CD1c-positive myeloid dendritic cell (primary cell): ENCODE results near the gene CDH24.

ENCODE experiments used
- DNase-seq: peaks from one replicate; pipeline ENCODE4 v3.0.0-alpha.2; 2016; ENCODE audit errors: extremely low spot score

CDH24 gene

GRCh38 chr14:23043754-23044153 is 13.6 kb downstream of the CDH24 start:
- no peak for DNase-seq

GRCh38 chr14:23043145-23043544 is 14.2 kb downstream of the CDH24 start:
- DNase-seq, result no peak

GRCh38 chr14:23042162-23042965 is 15.0 kb downstream of the CDH24 start, which contains the start of gene PSMB11:
Gene PSMB11, plus strand, starts transcription at chr14:23042212. Its CDS starts 14 bp downstream, at chr14:23042226.
- DNase-seq, result no peak

DNA sequence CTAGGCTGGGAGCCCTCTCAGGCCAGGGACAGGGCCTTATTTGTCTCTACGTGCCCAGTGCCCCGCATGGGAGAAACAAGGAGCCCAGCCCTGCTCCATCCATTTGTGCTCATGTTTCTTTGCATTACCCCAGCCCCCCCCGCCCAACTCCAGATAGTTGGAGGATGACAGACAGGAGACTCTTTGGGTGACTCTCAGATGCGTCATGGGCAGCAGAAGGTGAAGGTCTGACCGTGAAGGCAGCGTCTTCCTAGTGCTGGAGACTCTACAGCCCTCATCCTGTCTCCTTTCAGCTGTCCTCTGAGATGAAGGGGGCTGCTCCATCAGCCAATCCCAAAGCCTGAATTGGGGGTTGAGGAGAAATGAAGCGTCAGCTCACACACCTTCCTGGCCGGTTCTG is 15.6 kb downstream of the CDH24 start:
- no peak for DNase-seq

DNA sequence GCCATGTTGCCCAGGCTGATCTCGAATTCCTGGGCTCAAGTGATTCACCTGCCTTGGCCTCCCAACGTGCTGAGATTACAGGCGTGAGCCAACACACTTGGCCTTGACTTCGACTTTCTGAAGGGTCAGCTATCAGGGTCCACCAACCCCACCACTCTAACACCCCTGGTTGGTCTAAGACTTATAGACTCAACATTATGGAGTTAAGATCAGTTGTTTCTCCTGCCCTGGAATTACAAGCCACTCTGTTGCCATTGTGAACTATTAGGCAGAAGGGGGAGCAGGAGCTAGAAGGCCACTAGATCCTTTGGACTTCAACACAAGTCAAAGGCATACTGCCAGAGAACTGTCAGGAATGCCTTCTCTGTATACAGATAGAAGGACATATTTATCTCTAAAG is 17.2 kb downstream of the CDH24 start:
- no peak for DNase-seq

- peak; percentile 38 for DNase-seq
These were observed 21.8 kb downstream of the CDH24 start for GRCh38 chr14:23035303-23036144.

DNA sequence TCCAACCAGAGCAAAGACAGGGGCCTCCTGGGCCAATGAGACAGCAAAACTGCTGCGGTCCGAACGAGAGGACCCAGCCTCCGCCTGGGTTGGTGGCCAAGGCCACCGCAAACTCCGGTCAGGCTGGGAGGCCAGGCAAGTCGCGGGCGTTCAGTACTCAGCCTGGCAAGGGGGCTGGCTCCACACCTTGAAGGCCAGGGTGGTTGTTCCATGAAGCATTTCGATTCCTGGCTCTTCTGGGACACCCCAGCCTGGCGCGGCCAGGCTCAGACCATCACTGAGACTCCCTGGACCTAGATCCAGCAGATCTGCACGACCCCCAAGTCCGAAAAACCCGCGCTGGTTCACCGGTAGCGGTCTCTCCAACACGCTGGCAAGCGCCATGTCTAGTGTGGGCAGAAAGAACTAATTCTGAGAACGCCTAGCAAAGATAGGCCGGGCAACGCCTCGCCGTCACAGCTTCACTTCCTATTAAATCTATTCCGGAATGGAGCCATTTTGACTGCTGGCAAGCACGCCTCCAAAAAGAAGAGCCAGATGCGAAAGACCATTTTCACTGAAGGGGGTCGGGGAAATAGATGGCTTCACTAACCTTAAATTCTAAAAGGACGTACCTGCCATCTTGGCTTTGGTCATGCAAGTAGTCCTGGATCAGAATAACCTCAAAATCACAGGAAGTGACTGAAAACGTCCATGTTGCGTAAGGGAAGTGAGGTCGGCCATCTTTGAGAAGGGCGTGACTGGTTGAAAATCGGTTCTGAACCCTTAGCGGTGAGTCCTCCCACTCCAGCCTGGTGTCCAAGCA is 22.6 kb downstream of the CDH24 start, which contains the start of gene PSMB5:
Gene PSMB5 (minus strand): TSS at position 403 of the 805 bp plus-strand sequence. CDS start 19 bp downstream, at position 384.
- peak; percentile 97 for DNase-seq

- peak; percentile 36 for DNase-seq
These were observed 23.4 kb downstream of the CDH24 start for GRCh38 chr14:23033801-23034497.

GRCh38 chr14:23033251-23033727 is 24.0 kb downstream of the CDH24 start:
- no peak for DNase-seq

GRCh38 chr14:23030936-23031335 is 26.4 kb downstream of the CDH24 start:
- DNase-seq, result no peak

GRCh38 chr14:23028799-23029198 is 28.5 kb downstream of the CDH24 start:
- DNase-seq, result peak; percentile 34

DNA sequence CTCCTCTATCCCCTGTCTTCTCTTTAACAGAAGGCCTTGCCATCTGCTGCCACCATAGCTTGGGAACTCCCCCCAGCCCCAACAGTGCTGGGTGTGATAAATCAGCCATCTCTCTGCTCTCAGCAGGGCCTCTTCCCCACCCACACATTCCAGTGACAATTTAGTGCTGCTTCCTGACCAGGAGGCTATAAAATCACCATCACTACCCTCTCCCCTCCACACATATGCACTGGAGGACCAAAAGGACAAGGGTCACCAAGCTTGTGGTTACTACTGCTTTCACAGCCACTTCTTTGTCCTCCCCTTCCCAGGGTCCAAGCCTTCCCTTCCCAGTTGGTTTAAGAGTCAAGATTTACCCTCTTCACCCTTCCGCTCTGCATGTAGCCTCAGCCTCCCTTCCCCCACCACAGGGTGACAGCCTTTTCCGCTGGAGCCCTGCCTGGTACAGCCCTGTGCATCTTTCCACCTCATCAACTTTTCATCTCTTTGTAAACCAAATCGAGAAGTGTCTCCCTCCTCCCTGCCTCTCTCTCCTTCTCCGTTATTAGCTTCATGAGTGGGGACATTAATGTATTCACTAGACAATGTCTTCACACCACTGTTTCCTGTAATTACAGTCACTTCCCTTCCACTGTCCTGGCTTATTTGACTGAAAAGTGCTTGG is 32.0 kb downstream of the CDH24 start:
- DNase-seq, result no peak

GRCh38 chr14:23024612-23025075 is 32.7 kb downstream of the CDH24 start:
- no peak for DNase-seq

DNA sequence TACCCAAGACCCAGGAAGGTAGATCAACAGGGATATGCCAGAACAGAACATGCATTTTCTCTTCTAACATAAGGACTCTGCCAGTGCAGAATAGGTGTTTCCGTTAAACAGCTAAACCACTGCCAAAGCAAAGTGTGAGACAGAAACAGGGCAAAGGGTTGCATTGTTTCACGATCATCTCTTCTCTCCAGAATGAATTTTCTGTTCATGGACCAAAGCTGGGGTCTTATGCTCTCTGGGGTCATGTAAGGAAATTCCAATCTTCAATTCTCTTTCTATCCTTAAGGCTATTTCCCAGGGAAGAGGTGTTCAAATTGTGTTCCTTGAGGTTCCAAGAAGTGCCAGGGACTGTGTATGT is 33.5 kb downstream of the CDH24 start:
- DNase-seq, result no peak

DNA sequence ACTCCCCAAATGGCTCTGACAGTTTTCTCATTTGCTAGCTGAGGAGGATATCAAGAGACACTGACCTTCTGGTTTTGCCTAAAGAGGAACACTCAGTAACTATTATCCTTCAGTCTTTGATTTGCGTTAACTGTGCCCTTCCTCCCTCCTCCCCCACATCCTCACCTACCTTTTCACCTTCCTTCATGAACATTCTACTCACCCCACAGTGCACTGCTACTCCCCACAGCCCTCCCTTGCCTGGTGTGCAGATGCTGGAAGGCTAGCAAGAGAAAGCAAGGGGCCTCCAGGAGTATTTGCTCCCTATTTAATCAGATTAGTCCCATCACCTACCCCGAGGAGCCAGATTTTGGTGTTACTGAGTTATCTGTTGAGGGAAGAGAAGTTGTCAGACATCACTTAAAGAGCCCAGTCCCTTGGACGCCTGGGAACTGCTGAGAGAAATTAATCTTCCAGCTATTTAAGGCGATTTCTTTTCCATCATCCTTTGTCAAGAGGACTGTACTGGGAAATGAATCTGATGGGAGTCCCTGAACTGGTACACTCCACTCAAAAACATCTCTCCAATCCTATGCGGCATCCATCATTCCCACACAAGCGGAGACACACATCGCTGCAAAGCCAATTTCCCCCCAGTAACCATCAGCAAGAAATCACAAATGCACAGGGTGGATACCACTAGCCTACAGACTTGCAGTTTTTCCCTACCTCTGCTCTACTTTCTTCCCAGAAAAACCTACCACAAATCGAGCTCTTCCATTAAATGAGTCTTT is 34.1 kb downstream of the CDH24 start:
- no peak for DNase-seq

DNA sequence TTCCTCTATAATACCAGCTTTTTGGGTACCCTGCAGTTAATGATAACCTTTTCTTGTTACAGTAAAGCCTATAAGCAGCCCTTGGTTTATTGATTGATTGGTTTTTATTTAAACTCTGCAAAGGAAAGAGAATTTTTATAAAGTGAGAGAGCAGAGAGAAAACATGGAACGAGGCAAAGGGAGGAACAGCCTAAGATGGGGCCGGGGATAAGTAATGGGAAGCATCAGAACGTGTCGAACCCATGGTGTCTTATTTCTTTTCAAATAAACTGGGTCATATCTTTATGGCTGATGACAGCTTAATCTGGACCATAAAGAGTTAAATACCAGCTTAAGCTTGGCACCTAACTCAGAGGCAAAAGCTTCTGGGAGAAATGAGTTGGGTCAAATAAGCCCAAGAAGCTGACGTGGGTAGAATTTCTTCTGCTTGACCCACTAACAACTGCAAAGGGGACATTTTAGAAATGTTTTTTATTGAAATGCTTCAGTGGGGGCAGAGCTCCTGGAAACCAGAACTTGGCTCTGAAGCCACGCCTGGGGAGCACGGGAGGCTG is 35.4 kb downstream of the CDH24 start:
- DNase-seq, result no peak

DNA sequence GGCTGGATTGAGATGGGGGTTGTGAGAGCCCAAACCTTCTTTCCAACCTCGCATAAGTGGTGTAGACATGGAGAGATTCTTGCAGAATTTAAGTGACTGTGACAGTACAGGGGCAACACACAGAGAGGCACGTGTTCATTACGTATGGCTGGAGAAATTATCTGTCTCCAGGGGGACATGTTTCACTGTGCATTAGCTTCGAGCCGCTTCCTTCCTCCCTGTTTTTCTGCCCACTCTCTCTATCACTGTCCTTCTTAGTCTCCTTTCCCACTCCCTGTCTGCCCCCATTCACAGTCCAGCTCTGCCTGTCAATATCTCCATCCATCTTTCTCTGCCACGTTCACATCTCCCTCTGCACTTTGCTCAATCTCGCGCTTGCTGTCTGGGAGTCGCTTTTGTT is 35.9 kb downstream of the CDH24 start:
- no peak for DNase-seq

DNA sequence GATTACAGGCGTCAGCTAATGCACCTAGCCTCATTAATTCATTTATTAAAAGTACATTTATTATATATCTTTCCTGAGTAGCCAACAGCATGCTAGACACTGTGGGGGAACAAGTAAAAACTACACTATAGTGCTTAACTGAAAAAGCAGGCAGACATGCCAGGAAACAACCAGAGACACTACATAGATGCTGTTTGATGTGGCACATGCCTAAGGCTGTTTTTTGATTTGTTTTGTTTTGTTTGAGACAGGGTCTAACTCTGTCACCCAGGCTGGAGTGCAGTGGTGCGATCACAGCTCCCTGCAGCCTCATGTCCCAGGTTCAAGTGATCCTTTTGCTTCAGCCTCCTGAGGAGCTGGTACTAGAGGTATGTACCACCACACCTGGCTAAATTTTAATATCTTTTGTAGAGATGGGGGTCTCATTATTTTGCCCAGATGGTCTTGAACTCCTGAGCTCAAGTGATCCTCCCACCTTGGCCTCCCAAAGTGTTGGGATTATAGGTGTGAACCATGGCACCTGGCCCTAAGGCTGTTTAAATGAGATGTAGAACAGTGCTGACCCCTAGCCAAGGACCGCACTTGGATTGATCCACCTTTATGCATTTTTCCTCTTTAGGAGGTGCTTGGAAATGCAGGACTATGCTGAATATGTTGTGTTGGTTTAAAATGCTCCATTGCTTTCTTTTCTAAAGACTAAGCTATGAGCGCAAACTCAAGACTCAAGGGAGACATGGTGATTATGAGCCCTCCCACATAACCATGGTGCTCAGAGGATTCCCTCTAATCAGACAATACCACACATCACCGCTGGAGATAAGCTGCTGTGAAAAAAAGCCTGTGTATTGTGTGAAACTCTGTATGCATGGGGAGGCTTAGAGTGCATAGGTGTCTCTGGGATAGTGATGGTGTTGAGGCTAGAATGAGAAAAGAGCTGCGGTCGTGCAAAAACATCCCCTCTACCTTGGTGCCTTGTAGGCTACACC is 36.9 kb downstream of the CDH24 start:
- DNase-seq, result no peak
